Measurements from ENCODE around the gene NT5DC4. TPM values are rescaled to one million over a fixed set of nuclear protein-coding genes. Genes with fewer than 3 reads are reported as not detected.

Gene NT5DC4
- total and polyA plus RNA-seq, 4 donors: 1.2 TPM; not detected in 3

DNA sequence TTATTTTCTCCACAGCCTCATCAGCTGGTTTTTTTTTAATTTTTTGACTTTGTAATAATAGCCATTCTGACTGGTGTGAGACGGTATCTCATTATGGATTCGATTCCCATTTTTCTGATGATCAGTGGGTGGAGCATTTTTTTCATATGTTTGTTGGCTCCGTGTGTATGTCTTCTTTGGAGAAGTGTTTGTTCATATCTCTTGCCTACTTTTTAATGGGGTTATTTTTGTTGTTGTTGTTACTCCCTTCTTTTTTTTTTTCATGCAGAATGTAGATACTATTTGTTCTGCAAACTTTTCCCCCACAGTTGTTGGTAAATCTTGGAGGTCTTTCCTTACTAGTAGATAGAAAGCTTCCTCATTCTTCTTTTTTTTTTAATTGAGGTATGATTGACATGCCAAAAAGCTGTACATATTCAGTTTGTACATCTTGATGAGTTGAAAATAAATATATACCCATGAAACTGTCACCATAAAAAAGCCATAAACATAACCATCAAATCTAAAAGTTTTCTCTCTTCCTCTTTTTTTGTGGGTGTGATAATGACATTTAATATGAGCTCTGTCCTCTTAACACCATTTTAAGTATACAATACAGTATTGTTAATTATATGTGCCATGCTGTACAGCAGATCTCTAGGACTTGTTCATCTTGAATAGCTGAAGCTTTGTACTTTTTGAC, 21.8 kb upstream of the NT5DC4 start:
- Histone ChIP-seq H3K9ac (ENCODE audit: low read depth in 1 of 2, low read length in 2 of 2) (no peak overlapping the region), H3K9me3 (ENCODE audit: control insufficient read depth in 4 of 4, low read length in 3 of 4) (no peaks in the 10 kb centered on the region), H3K4me1 (ENCODE audit: control insufficient read depth in 4 of 4, insufficient read depth in 4 of 4, low read length in 3 of 4) (no peaks in the 10 kb centered on the region), H3K4me3 (ENCODE audit: low read depth in 1 of 3, low read length in 3 of 3) (no peak overlapping the region), H3K36me3 (ENCODE audit: control insufficient read depth in 4 of 4, insufficient read depth in 3 of 4, low read depth in 1 of 4, low read length in 3 of 4) (no peaks in the 10 kb centered on the region), H3K27ac (ENCODE audit: low read depth in 1 of 2, low read length in 2 of 2) (peak overlapping the region in 1 of 2 donors; percentile 50), H3K27me3 (ENCODE audit: control insufficient read depth in 4 of 4, insufficient read depth in 4 of 4, low read length in 3 of 4) (no peaks in the 10 kb centered on the region)
- DNase-seq (ENCODE audit: low spot score): no peak
- WGBS: 87% methylated on average over 3 of the region's 3 CpGs
- TF ChIP-seq, protein P1, sequence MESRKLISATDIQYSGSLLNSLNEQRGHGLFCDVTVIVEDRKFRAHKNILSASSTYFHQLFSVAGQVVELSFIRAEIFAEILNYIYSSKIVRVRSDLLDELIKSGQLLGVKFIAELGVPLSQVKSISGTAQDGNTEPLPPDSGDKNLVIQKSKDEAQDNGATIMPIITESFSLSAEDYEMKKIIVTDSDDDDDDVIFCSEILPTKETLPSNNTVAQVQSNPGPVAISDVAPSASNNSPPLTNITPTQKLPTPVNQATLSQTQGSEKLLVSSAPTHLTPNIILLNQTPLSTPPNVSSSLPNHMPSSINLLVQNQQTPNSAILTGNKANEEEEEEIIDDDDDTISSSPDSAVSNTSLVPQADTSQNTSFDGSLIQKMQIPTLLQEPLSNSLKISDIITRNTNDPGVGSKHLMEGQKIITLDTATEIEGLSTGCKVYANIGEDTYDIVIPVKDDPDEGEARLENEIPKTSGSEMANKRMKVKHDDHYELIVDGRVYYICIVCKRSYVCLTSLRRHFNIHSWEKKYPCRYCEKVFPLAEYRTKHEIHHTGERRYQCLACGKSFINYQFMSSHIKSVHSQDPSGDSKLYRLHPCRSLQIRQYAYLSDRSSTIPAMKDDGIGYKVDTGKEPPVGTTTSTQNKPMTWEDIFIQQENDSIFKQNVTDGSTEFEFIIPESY (IDR thresholded peaks at IDR 0.05): no peak
- no peak for TF ChIP-seq RAD21 (IDR thresholded peaks at IDR 0.05)
- no peak for TF ChIP-seq RXRA (IDR thresholded peaks at IDR 0.05)
- no peak for TF ChIP-seq GABPA (IDR thresholded peaks at IDR 0.05 in 1 of 2, conservative IDR thresholded peaks at IDR 0.05 in 1 of 2)
- no peak for TF ChIP-seq NR2F2 (IDR thresholded peaks at IDR 0.05)
- no peak for TF ChIP-seq YY1 (IDR thresholded peaks at IDR 0.05)

DNA sequence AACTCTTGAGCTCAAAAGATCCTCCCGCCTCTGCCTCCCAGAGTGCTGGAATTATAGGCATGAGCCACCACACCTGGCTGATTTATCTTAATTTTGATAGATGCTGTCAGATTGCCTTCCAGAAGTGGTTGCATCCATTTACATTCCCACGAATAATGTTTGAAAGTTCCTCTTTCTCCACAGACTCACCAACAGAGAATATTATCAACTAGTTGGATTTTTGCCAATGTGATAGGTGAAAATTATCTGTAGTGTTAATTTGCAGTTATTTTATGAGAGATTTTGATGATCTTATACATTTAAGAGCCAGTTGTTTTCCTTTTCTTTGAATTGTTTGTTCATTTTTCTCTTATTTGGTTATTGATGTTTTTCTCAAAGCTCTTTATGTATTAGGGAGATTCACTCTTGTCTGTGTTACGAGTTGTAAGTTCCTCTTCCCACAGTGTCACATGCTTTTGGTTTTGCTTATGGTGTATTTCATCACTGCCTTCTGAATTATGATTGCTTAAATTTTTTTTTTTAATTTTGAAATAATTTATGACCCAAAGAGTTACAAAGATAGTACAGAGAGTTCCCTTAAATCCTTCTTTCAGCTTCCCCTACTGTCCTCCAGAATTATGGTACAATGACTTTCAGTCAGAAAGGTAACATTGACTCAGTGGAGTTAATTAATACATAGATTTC, 20.7 kb upstream of the NT5DC4 start:
- no peak for DNase-seq (ENCODE audit: low spot score)
- no peaks in the 10 kb centered on the region for H3K27me3 ChIP-seq (ENCODE audit: control insufficient read depth in 4 of 4, insufficient read depth in 4 of 4, low read length in 3 of 4)
- 74% methylated on average over 3 of the region's 3 CpGs for WGBS
- no peak overlapping the region for H3K9ac ChIP-seq (ENCODE audit: low read depth in 1 of 2, low read length in 2 of 2)
- no peaks in the 10 kb centered on the region for H3K36me3 ChIP-seq (ENCODE audit: control insufficient read depth in 4 of 4, insufficient read depth in 3 of 4, low read depth in 1 of 4, low read length in 3 of 4)
- H3K4me1 ChIP-seq (ENCODE audit: control insufficient read depth in 4 of 4, insufficient read depth in 4 of 4, low read length in 3 of 4): no peaks in the 10 kb centered on the region
- no peak for TF ChIP-seq SP1 (IDR thresholded peaks at IDR 0.05)
- no peak overlapping the region for H3K4me3 ChIP-seq (ENCODE audit: low read depth in 1 of 3, low read length in 3 of 3)
- no peaks in the 10 kb centered on the region for H3K9me3 ChIP-seq (ENCODE audit: control insufficient read depth in 4 of 4, low read length in 3 of 4)
- peak overlapping the region in 1 of 2 donors; percentile 50 for H3K27ac ChIP-seq (ENCODE audit: low read depth in 1 of 2, low read length in 2 of 2)

DNA sequence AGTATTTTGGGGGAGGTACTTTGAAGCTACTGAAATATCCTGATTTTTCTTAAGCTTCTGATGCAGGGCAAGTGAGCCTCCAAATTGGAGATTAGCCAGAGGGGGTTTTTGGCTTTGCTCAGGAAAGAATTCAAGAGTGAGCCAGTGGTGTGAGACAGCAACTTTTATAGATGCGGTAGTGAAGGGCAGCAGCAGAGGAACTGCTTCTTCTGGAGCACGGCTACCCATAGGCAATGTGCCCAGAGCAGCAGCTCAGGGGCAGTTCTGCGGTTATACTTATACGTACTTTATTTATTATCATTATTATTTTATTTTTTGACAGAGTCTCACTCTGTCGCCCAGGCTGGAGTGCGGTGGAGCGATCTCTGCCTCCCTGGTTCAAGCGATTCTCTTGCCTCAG, 19.8 kb upstream of the NT5DC4 start:
- Histone ChIP-seq H3K27ac (ENCODE audit: low read depth in 1 of 2, low read length in 2 of 2) (peak overlapping the region in 1 of 2 donors; percentile 19), H3K4me1 (ENCODE audit: control insufficient read depth in 4 of 4, insufficient read depth in 4 of 4, low read length in 3 of 4) (no peaks in the 10 kb centered on the region), H3K9me3 (ENCODE audit: control insufficient read depth in 4 of 4, low read length in 3 of 4) (no peaks in the 10 kb centered on the region), H3K9ac (ENCODE audit: low read depth in 1 of 2, low read length in 2 of 2) (no peak overlapping the region), H3K4me3 (ENCODE audit: low read depth in 1 of 3, low read length in 3 of 3) (no peak overlapping the region), H3K36me3 (ENCODE audit: control insufficient read depth in 4 of 4, insufficient read depth in 3 of 4, low read depth in 1 of 4, low read length in 3 of 4) (no peaks in the 10 kb centered on the region), H3K27me3 (ENCODE audit: control insufficient read depth in 4 of 4, insufficient read depth in 4 of 4, low read length in 3 of 4) (no peaks in the 10 kb centered on the region)
- 82% methylated on average over 8 of the region's 8 CpGs for WGBS
- TF ChIP-seq, protein P1 (IDR thresholded peaks at IDR 0.05): no peak
- TF ChIP-seq FOXA2 (IDR thresholded peaks at IDR 0.05) (no peak), SP1 (IDR thresholded peaks at IDR 0.05) (no peak), JUND (IDR thresholded peaks at IDR 0.05) (no peak)
- TF ChIP-seq, protein P2, sequence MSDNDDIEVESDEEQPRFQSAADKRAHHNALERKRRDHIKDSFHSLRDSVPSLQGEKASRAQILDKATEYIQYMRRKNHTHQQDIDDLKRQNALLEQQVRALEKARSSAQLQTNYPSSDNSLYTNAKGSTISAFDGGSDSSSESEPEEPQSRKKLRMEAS (IDR thresholded peaks at IDR 0.05): no peak
- TF ChIP-seq, protein P3, sequence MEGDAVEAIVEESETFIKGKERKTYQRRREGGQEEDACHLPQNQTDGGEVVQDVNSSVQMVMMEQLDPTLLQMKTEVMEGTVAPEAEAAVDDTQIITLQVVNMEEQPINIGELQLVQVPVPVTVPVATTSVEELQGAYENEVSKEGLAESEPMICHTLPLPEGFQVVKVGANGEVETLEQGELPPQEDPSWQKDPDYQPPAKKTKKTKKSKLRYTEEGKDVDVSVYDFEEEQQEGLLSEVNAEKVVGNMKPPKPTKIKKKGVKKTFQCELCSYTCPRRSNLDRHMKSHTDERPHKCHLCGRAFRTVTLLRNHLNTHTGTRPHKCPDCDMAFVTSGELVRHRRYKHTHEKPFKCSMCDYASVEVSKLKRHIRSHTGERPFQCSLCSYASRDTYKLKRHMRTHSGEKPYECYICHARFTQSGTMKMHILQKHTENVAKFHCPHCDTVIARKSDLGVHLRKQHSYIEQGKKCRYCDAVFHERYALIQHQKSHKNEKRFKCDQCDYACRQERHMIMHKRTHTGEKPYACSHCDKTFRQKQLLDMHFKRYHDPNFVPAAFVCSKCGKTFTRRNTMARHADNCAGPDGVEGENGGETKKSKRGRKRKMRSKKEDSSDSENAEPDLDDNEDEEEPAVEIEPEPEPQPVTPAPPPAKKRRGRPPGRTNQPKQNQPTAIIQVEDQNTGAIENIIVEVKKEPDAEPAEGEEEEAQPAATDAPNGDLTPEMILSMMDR (IDR thresholded peaks at IDR 0.05; ENCODE audit: low read depth, low read length, missing input control): no peak
- DNase-seq (ENCODE audit: low spot score): no peak
